Body of pancreas (tissue), 4 donors: Measurements from ENCODE around the gene MGMT.

ENCODE experiments used
- CTCF ChIP-seq, 7 experiments: fragments of 450-650 bp in 4 of 7; fragments of 200-600 bp in 3 of 7; sonication (generic) in 3 of 7; IDR thresholded peaks; one replicate each; pipeline ENCODE4 v1.5.1; 2016 to 2019; ENCODE audit warnings: antibody characterized with exemption in 7 of 7
- POLR2A ChIP-seq, 3 donors: fragments of 450-650 bp; IDR thresholded peaks; one replicate each; pipeline ENCODE4 v1.6.1; 2016; ENCODE audit warnings: antibody characterized with exemption in 3 of 3, mild to moderate bottlenecking in 2 of 3

GRCh38 chr10:129528376-129528978 lies 61.4 kb downstream of the MGMT start:
- TF ChIP-seq POLR2A (IDR thresholded peaks at IDR 0.05) (no peak), CTCF (IDR thresholded peaks at IDR 0.05) (no peak)
